Measurements from ENCODE around the gene PEX5L. TPM values are rescaled to one million over a fixed set of nuclear protein-coding genes. Genes with fewer than 3 reads are reported as not detected.

The PEX5L gene
- total RNA-seq, 3 donors from 2014 or later: 0.30 TPM; not detected in 2

DNA sequence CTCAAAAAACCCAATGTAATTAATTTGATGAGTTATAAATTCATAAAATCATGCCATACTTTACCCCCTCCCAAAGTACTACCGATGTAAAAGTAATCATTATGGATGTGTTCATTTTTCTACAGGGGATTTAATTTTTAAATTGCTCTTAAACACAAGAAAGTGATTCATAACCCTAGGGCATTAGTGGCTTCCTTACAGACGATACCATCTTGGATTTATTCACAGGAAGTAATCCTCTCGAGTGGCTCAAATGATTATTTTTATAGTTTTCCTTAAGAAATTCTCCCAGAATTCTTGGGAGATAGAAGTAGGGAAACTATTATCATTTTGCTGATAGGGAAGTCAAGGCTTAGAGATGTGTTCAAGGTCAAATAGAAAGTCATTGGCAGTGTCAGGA is 80.9 kb downstream of the PEX5L start:
- H3K36me3 Mint-ChIP-seq (ENCODE audit: insufficient read depth): no peaks in the 10 kb centered on the region
- peaks cover 19% of the 10 kb centered on the region for H3K27me3 Mint-ChIP-seq (ENCODE audit: low read depth)
- DNase-seq (no peak), ATAC-seq (no peak)
- H3K9me3 Mint-ChIP-seq: no peaks in the 10 kb centered on the region
- H3K4me1 Mint-ChIP-seq (ENCODE audit: low read depth): peaks cover 5% of the 10 kb centered on the region
- H3K4me3 Mint-ChIP-seq: no peak overlapping the region

DNA sequence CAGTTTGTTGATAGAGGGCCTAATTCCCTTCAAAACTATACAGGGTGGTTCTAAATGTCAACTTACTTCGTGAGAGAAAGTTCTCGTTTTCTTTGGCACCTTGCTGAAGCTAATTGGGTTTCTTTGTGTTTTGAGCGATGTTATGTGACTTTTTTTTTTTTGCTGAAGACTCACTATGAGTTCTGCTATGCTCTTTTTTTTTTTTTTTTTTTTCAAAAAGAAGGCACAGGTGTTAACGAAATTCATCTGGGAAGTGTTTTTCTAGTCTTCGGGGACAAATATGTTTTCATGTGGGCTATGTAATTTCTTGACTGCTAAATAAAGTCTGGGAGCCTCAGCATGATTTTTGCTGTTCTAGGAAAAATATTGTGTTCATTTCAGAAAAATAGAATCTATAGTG is 81.5 kb downstream of the PEX5L start:
- Mint-ChIP-seq H3K36me3 (ENCODE audit: insufficient read depth) (no peaks in the 10 kb centered on the region), H3K4me1 (ENCODE audit: low read depth) (peaks cover 5% of the 10 kb centered on the region), H3K27me3 (ENCODE audit: low read depth) (peaks cover 19% of the 10 kb centered on the region), H3K9me3 (no peaks in the 10 kb centered on the region), H3K4me3 (no peak overlapping the region)
- no peak for DNase-seq
- no peak for ATAC-seq

- no peak for ATAC-seq
- Mint-ChIP-seq H3K4me3 (no peak overlapping the region), H3K36me3 (ENCODE audit: insufficient read depth) (no peaks in the 10 kb centered on the region), H3K27me3 (ENCODE audit: low read depth) (peaks cover 19% of the 10 kb centered on the region), H3K4me1 (ENCODE audit: low read depth) (peaks cover 5% of the 10 kb centered on the region), H3K9me3 (no peaks in the 10 kb centered on the region)
- DNase-seq: no peak
These were observed 82.5 kb downstream of the PEX5L start for GRCh38 chr3:179953993-179954870.

GRCh38 chr3:179950840-179951239 is 85.9 kb downstream of the PEX5L start:
- no peaks in the 10 kb centered on the region for H3K9me3 Mint-ChIP-seq
- no peak for DNase-seq
- H3K4me3 Mint-ChIP-seq: no peak overlapping the region
- H3K4me1 Mint-ChIP-seq (ENCODE audit: low read depth): no peaks in the 10 kb centered on the region
- peaks cover 15% of the 10 kb centered on the region for H3K27me3 Mint-ChIP-seq (ENCODE audit: low read depth)
- no peak for ATAC-seq
- H3K36me3 Mint-ChIP-seq (ENCODE audit: insufficient read depth): no peaks in the 10 kb centered on the region

- DNase-seq (no peak), ATAC-seq (no peak)
- H3K9me3 Mint-ChIP-seq: no peaks in the 10 kb centered on the region
- no peak overlapping the region for H3K4me3 Mint-ChIP-seq
- H3K27me3 Mint-ChIP-seq (ENCODE audit: low read depth): peaks cover 15% of the 10 kb centered on the region
- H3K4me1 Mint-ChIP-seq (ENCODE audit: low read depth): no peaks in the 10 kb centered on the region
- no peaks in the 10 kb centered on the region for H3K36me3 Mint-ChIP-seq (ENCODE audit: insufficient read depth)
These were observed 86.9 kb downstream of the PEX5L start for GRCh38 chr3:179949869-179950268.

DNA sequence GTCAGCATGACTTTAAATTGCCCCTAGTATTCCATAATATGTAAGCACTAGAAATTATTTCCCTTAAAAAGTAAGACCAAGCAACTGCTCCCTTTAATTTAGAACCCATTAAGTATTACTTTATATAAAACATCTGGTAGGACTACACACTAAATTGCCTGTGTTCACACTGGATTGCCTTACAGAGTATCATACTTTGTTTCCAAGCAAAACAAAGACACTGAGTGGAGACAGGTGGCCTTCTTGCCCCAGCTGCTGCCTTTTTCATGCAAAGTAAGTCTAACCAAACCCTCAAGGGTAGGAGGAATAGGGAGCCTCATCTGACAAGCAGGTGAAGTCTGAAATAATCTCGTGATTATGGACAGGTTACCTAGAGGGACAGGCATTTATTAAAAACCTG is 87.3 kb downstream of the PEX5L start:
- Mint-ChIP-seq H3K4me1 (ENCODE audit: low read depth) (no peaks in the 10 kb centered on the region), H3K9me3 (no peaks in the 10 kb centered on the region), H3K4me3 (no peak overlapping the region), H3K36me3 (ENCODE audit: insufficient read depth) (no peaks in the 10 kb centered on the region), H3K27me3 (ENCODE audit: low read depth) (peaks cover 15% of the 10 kb centered on the region)
- DNase-seq (no peak), ATAC-seq (no peak)

DNA sequence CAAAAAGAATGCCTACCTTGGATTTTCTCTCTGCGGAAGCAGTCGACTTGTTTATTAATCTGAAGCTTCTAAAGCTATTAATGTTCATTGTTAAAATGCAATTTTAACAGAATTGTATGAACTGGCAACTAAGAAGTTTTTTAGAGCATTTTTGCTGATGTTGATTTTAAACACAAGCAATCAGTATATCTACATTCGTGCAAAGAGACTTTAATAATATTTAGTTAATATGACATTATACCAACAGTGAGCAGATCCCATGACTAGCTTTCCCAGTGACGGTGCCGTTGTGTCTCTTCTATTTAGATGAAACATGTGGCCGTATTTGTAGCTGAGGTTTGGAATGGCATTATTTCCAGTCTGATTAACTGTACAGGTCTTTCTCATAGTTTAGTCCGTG is 88.0 kb downstream of the PEX5L start:
- Mint-ChIP-seq H3K27me3 (ENCODE audit: low read depth) (peaks cover 15% of the 10 kb centered on the region), H3K4me3 (no peak overlapping the region), H3K4me1 (ENCODE audit: low read depth) (no peaks in the 10 kb centered on the region), H3K36me3 (ENCODE audit: insufficient read depth) (no peaks in the 10 kb centered on the region), H3K9me3 (no peaks in the 10 kb centered on the region)
- no peak for ATAC-seq
- DNase-seq: no peak

DNA sequence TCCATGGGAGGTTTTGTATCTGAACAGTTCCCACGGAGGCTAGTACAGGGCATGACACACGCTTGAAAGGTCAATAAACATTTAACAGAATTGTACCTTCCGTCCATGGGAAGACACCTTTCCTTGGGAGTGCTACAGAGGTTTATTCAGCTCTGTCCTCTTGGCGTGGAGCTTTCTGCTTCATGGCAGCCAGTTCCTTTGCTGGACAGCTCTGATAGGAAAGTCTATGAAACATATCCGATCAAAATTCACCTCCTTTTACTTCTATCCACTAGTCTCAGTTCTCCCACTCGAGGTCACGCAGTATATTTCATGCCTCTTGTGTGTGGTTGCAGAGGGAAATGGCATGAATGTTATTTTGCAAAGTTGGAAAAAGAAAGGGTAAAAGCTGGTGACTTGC is 91.2 kb downstream of the PEX5L start:
- ATAC-seq (no peak), DNase-seq (no peak)
- Mint-ChIP-seq H3K4me1 (ENCODE audit: low read depth) (no peaks in the 10 kb centered on the region), H3K4me3 (no peak overlapping the region), H3K9me3 (no peaks in the 10 kb centered on the region), H3K27me3 (ENCODE audit: low read depth) (peaks cover 15% of the 10 kb centered on the region), H3K36me3 (ENCODE audit: insufficient read depth) (no peaks in the 10 kb centered on the region)

- ATAC-seq (no peak), DNase-seq (no peak)
- Mint-ChIP-seq H3K36me3 (ENCODE audit: insufficient read depth) (no peaks in the 10 kb centered on the region), H3K9me3 (no peaks in the 10 kb centered on the region), H3K4me1 (ENCODE audit: low read depth) (no peaks in the 10 kb centered on the region), H3K27me3 (ENCODE audit: low read depth) (peaks cover 11% of the 10 kb centered on the region), H3K4me3 (no peak overlapping the region)
These were observed 93.4 kb downstream of the PEX5L start for GRCh38 chr3:179943117-179943880.

DNA sequence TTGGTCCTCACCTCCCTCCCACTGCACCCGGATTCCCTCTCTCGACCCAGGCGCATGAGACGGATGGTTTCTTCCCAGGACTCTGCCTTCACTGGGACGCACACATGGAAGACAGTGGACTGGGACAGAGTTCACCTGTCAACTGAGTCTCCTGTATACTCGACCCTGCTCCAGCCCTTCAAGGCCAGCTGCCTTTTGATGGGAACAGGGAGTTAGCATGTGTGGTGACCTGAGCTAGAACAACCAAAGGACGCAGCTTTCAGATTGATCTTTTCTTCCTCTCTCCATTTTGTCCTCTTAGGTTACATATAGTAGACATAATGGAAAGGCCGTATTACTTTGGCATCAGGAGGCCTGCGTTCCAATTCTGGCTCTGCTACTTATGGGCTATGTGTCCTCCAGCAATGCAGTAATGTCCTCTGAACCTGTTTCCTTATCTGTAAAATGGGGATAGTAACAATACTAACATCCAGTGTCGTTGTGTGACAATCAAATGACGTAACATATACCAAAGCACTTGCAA is 94.1 kb downstream of the PEX5L start:
- no peaks in the 10 kb centered on the region for H3K36me3 Mint-ChIP-seq (ENCODE audit: insufficient read depth)
- DNase-seq (no peak), ATAC-seq (no peak)
- peaks cover 10% of the 10 kb centered on the region for H3K27me3 Mint-ChIP-seq (ENCODE audit: low read depth)
- H3K4me3 Mint-ChIP-seq: no peak overlapping the region
- no peaks in the 10 kb centered on the region for H3K9me3 Mint-ChIP-seq
- H3K4me1 Mint-ChIP-seq (ENCODE audit: low read depth): no peaks in the 10 kb centered on the region

- H3K27me3 Mint-ChIP-seq (ENCODE audit: low read depth): peaks cover 6% of the 10 kb centered on the region
- H3K9me3 Mint-ChIP-seq: no peaks in the 10 kb centered on the region
- ATAC-seq: no peak
- DNase-seq: no peak
- no peak overlapping the region for H3K4me3 Mint-ChIP-seq
- no peaks in the 10 kb centered on the region for H3K36me3 Mint-ChIP-seq (ENCODE audit: insufficient read depth)
- H3K4me1 Mint-ChIP-seq (ENCODE audit: low read depth): no peaks in the 10 kb centered on the region
These were observed 101.0 kb downstream of the PEX5L start for GRCh38 chr3:179935710-179936109.

GRCh38 chr3:179933914-179934313 is 102.8 kb downstream of the PEX5L start:
- peaks cover 14% of the 10 kb centered on the region for H3K27me3 Mint-ChIP-seq (ENCODE audit: low read depth)
- DNase-seq (no peak), ATAC-seq (no peak)
- H3K4me1 Mint-ChIP-seq (ENCODE audit: low read depth): no peaks in the 10 kb centered on the region
- H3K9me3 Mint-ChIP-seq: no peaks in the 10 kb centered on the region
- no peak overlapping the region for H3K4me3 Mint-ChIP-seq
- H3K36me3 Mint-ChIP-seq (ENCODE audit: insufficient read depth): no peaks in the 10 kb centered on the region

GRCh38 chr3:179933080-179933479 is 103.7 kb downstream of the PEX5L start:
- Mint-ChIP-seq H3K36me3 (ENCODE audit: insufficient read depth) (no peaks in the 10 kb centered on the region), H3K9me3 (no peaks in the 10 kb centered on the region), H3K4me3 (no peak overlapping the region), H3K27me3 (ENCODE audit: low read depth) (peaks cover 14% of the 10 kb centered on the region), H3K4me1 (ENCODE audit: low read depth) (no peaks in the 10 kb centered on the region)
- no peak for ATAC-seq
- DNase-seq: no peak

GRCh38 chr3:179932674-179933073 is 104.1 kb downstream of the PEX5L start:
- H3K4me1 Mint-ChIP-seq (ENCODE audit: low read depth): no peaks in the 10 kb centered on the region

More at GRCh38 chr3:179932674-179933073, 104.1 kb downstream of the PEX5L start:
- ATAC-seq (no peak), DNase-seq (no peak)
- Mint-ChIP-seq H3K27me3 (ENCODE audit: low read depth) (peaks cover 12% of the 10 kb centered on the region), H3K36me3 (ENCODE audit: insufficient read depth) (no peaks in the 10 kb centered on the region), H3K9me3 (no peaks in the 10 kb centered on the region), H3K4me3 (no peak overlapping the region)
